Transverse colon (tissue), 4 donors: ENCODE data around the gene MRPL55. TPM values are rescaled to one million over a fixed set of nuclear protein-coding genes. Genes with fewer than 3 reads are reported as not detected.

ENCODE experiments used
- DNase-seq: peaks from one replicate; pipeline ENCODE4 v3.0.0-alpha.2; 2019
- H3K27ac ChIP-seq, 4 donors: fragments of 200-600 bp; sonication (generic); 2 replicates each; pipeline ENCODE4 v1.5.1; 2016 to 2018; ENCODE audit warnings: inconsistent platforms in 4 of 4
- H3K27me3 ChIP-seq: fragments of 200-600 bp; sonication (generic); 2 replicates; pipeline ENCODE4 v1.5.1; 2017; ENCODE audit warnings: inconsistent platforms
- H3K36me3 ChIP-seq, 4 donors: fragments of 200-600 bp; sonication (generic); 2 replicates each; pipeline ENCODE4 v1.5.1; 2017 to 2019; ENCODE audit warnings: inconsistent platforms in 4 of 4
- H3K4me1 ChIP-seq, 4 donors: fragments of 200-600 bp; sonication (generic); 2 replicates each; pipeline ENCODE4 v1.5.1; 2017 to 2020; ENCODE audit warnings: inconsistent platforms in 4 of 4
- H3K4me3 ChIP-seq, 4 donors: fragments of 200-600 bp; sonication (generic); 1 replicate in 1 of 4; 2 replicates in 3 of 4; pipeline versions ENCODE4 v1.5.1 to v1.6.1; 2017 to 2019; ENCODE audit warnings: inconsistent platforms in 4 of 4
- H3K9me3 ChIP-seq, 2 donors: fragments of 200-600 bp; sonication (generic); 2 replicates each; pipeline ENCODE4 v1.5.1; 2017 to 2019; ENCODE audit warnings: inconsistent platforms in 2 of 2
- CTCF ChIP-seq, 5 experiments: fragments of 200-600 bp in 3 of 5; fragments of 450-650 bp in 2 of 5; sonication (generic) in 3 of 5; IDR thresholded peaks; 1 replicate in 2 of 5; 2 replicates in 3 of 5; pipeline ENCODE4 v1.5.1; 2016 to 2017; ENCODE audit warnings: antibody characterized with exemption in 5 of 5, inconsistent platforms in 3 of 5, mild to moderate bottlenecking in 2 of 5, moderate library complexity in 1 of 5
- EP300 ChIP-seq: sonication (generic); formaldehyde crosslinking; IDR thresholded peaks from one replicate; pipeline ENCODE4 v1.6.1; 2017; ENCODE audit warnings: antibody characterized with exemption, low read depth
- POLR2A ChIP-seq: fragments of 450-650 bp; IDR thresholded peaks from one replicate; pipeline ENCODE4 v1.6.1; 2016; ENCODE audit warnings: antibody characterized with exemption, mild to moderate bottlenecking, moderate library complexity
- POLR2AphosphoS5 ChIP-seq, 3 donors: sonication (generic); formaldehyde crosslinking; IDR thresholded peaks; one replicate each; pipeline ENCODE4 v1.6.1; 2016; ENCODE audit warnings: antibody characterized with exemption in 3 of 3
- WGBS, 2 donors: methylation state at CpG; one replicate each; pipeline ENCODE4 v1.1.5; 2018; ENCODE audit warnings: low coverage in 1 of 2; 5-methylcytosine and 5-hydroxymethylcytosine counted together
- in situ Hi-C, 4 donors: fragments of 200-750 bp; cut with MboI; loops; one replicate each; pipeline versions ENCODE4 v1.15.0 to v1.15.1; 2017; ENCODE audit warnings: low sequenced_read_pairs in 3 of 4, low pct_ligation_motif_present in 1 of 4, low pct_unique_long_range_greater_than_20kb in 1 of 4
- intact Hi-C: fragments of 100-400 bp; cut with DNase I; formaldehyde crosslinking; loops from one replicate; pipeline ENCODE4 v1.15.1; 2023; ENCODE audit warnings: low total_unique reads
- total RNA-seq, 4 donors: library from RNA; depleted of rRNA; stranded (reverse); fragments of >200 nt; gene quantifications; one replicate each; pipeline ENCODE4 v1.1.0, GENCODE V29; 2016

The MRPL55 gene
- total RNA-seq, 4 donors from 2014 or later: 47.1 to 95.5 (median 77.1) TPM

- WGBS, 2 donors: 69 to 74% methylated on average over 3 to 5 of the region's 5 CpGs
- in situ Hi-C loops (loop anchor here in 1 of 4 donors (10.0 kb wide), 1 partner anchor 50 kb away; no protein-coding TSS in a partner anchor), intact Hi-C loops (no loop called here)
- H3K4me1 ChIP-seq: no peaks in the 10 kb centered on the region
- no peak for TF ChIP-seq EP300
- no peak for TF ChIP-seq POLR2A
- TF ChIP-seq CTCF (IDR thresholded peaks at IDR 0.05): no peak
- no peak for TF ChIP-seq POLR2AphosphoS5 (IDR thresholded peaks at IDR 0.05)
- H3K4me3 ChIP-seq: no peak overlapping the region
- H3K27ac ChIP-seq: no peak overlapping the region
- no peaks in the 10 kb centered on the region for H3K36me3 ChIP-seq
- no peaks in the 10 kb centered on the region for H3K9me3 ChIP-seq
- DNase-seq: no peak
- peaks cover 2% of the 10 kb centered on the region for H3K27me3 ChIP-seq
These were observed 16.1 kb upstream of the MRPL55 start for GRCh38 chr1:228125185-228125584.

- no peak for DNase-seq
- Histone ChIP-seq H3K4me1 (no peaks in the 10 kb centered on the region), H3K36me3 (no peaks in the 10 kb centered on the region), H3K27me3 (no peaks in the 10 kb centered on the region), H3K4me3 (no peak overlapping the region), H3K9me3 (no peaks in the 10 kb centered on the region), H3K27ac (no peak overlapping the region)
- in situ Hi-C loops: loop anchor here in 1 of 4 donors (10.0 kb wide), 1 partner anchor 51 kb away; no protein-coding TSS in a partner anchor
- 57% methylated on average over 2 of the region's 2 CpGs; no CpG with 5 or more reads in 1 of the 2 donors for WGBS, 2 donors
- TF ChIP-seq EP300 (no peak), CTCF (IDR thresholded peaks at IDR 0.05) (no peak), POLR2AphosphoS5 (IDR thresholded peaks at IDR 0.05) (no peak), POLR2A (no peak)
- intact Hi-C loops: no loop called here
These were observed 14.4 kb upstream of the MRPL55 start for GRCh38 chr1:228123505-228123904.

- in situ Hi-C loops: loop anchor here in 1 of 4 donors (10.0 kb wide), 1 partner anchor 52 kb away; no protein-coding TSS in a partner anchor
- no peaks in the 10 kb centered on the region for H3K4me1 ChIP-seq
- no peak overlapping the region for H3K27ac ChIP-seq
- no peak for DNase-seq
- TF ChIP-seq POLR2AphosphoS5 (IDR thresholded peaks at IDR 0.05) (no peak), CTCF (IDR thresholded peaks at IDR 0.05) (no peak), EP300 (no peak), POLR2A (no peak)
- intact Hi-C loops: no loop called here
- H3K36me3 ChIP-seq: no peaks in the 10 kb centered on the region
- H3K27me3 ChIP-seq: no peaks in the 10 kb centered on the region
- WGBS, 2 donors: 79 to 86% methylated on average over 1 of the region's 1 CpG
- no peak overlapping the region for H3K4me3 ChIP-seq
- no peaks in the 10 kb centered on the region for H3K9me3 ChIP-seq
These were observed 13.9 kb upstream of the MRPL55 start for GRCh38 chr1:228122921-228123441.

- in situ Hi-C loops: loop anchor here in 1 of 4 donors (10.0 kb wide), 1 partner anchor 54 kb away; no protein-coding TSS in a partner anchor
- DNase-seq: no peak
These were observed 11.9 kb upstream of the MRPL55 start for GRCh38 chr1:228120857-228121489.

More at GRCh38 chr1:228120857-228121489, 11.9 kb upstream of the MRPL55 start:
- H3K4me1 ChIP-seq: no peaks in the 10 kb centered on the region
- H3K9me3 ChIP-seq: no peaks in the 10 kb centered on the region
- TF ChIP-seq CTCF (IDR thresholded peaks at IDR 0.05) (no peak), POLR2A (no peak), EP300 (no peak), POLR2AphosphoS5 (IDR thresholded peaks at IDR 0.05) (no peak)
- intact Hi-C loops: no loop called here
- no peaks in the 10 kb centered on the region for H3K27me3 ChIP-seq
- H3K36me3 ChIP-seq: no peaks in the 10 kb centered on the region
- WGBS, 2 donors: 63 to 64% methylated on average over 5 of the region's 5 CpGs
- H3K4me3 ChIP-seq: no peak overlapping the region
- H3K27ac ChIP-seq: no peak overlapping the region
